Measurements from ENCODE around the gene ACTR1B. TPM values are rescaled to one million over a fixed set of nuclear protein-coding genes. Genes with fewer than 3 reads are reported as not detected.

Gene ACTR1B
- total RNA-seq, 1 donor from 2014 or later, result 42.9 TPM

- Mint-ChIP-seq H3K4me1 (peaks cover 24% of the 10 kb centered on the region), H3K27me3 (ENCODE audit: insufficient read depth, low read depth) (peaks cover 3% of the 10 kb centered on the region), H3K4me3 (peak overlapping the region; percentile 90), H3K27ac (peak overlapping the region; percentile 86), H3K9me3 (no peaks in the 10 kb centered on the region), H3K36me3 (no peaks in the 10 kb centered on the region)
- H4K20me1 ChIP-seq (ENCODE audit: low read depth), result peaks cover 34% of the 10 kb centered on the region
- no peaks in the 10 kb centered on the region for H3K36me3 ChIP-seq
- peak overlapping the region; percentile 71 for H2AFZ ChIP-seq (replicated peaks)
- peaks cover 29% of the 10 kb centered on the region for H3K79me2 ChIP-seq (ENCODE audit: low read depth)
- peak overlapping the region; percentile 69 for H3K9ac ChIP-seq
- peaks cover 17% of the 10 kb centered on the region for H3K4me1 ChIP-seq
- H3K27me3 ChIP-seq, result no peaks in the 10 kb centered on the region
- DNase-seq (ENCODE audit: low spot score), result peak; percentile 89
- peaks cover 30% of the 10 kb centered on the region for H3F3A ChIP-seq (ENCODE audit: low read depth)
- peak overlapping the region; percentile 69 for H3K4me3 ChIP-seq
- H3K27ac ChIP-seq, result peak overlapping the region; percentile 82
- TF ChIP-seq EZH2phosphoT487 (IDR thresholded peaks at IDR 0.05), result no peak
- TF ChIP-seq CTCF (IDR thresholded peaks at IDR 0.05), result no peak
- no peak for TF ChIP-seq EZH2 (IDR thresholded peaks at IDR 0.05)
- peak overlapping the region; percentile 95 for H3K4me2 ChIP-seq
- no peaks in the 10 kb centered on the region for H3K9me3 ChIP-seq (ENCODE audit: low read depth)
These were observed 784 bp downstream of the ACTR1B start for GRCh38 chr2:97662895-97663625.

- peaks cover 17% of the 10 kb centered on the region for H3K4me1 ChIP-seq
- peaks cover 34% of the 10 kb centered on the region for H4K20me1 ChIP-seq (ENCODE audit: low read depth)
- peaks cover 2% of the 10 kb centered on the region for H3K36me3 Mint-ChIP-seq
- no peaks in the 10 kb centered on the region for H3K9me3 ChIP-seq (ENCODE audit: low read depth)
- H3K4me1 Mint-ChIP-seq, result peaks cover 24% of the 10 kb centered on the region
- H3K4me3 Mint-ChIP-seq, result peak overlapping the region; percentile 90
- no peak overlapping the region for H3K27ac ChIP-seq
- peak overlapping the region; percentile 69 for H3K4me3 ChIP-seq
- peak overlapping the region; percentile 95 for H3K4me2 ChIP-seq
- H3K36me3 ChIP-seq, result no peaks in the 10 kb centered on the region
- peaks cover 3% of the 10 kb centered on the region for H3K27me3 Mint-ChIP-seq (ENCODE audit: insufficient read depth, low read depth)
- peaks cover 30% of the 10 kb centered on the region for H3F3A ChIP-seq (ENCODE audit: low read depth)
- no peak overlapping the region for H3K9ac ChIP-seq
- peaks cover 29% of the 10 kb centered on the region for H3K79me2 ChIP-seq (ENCODE audit: low read depth)
- no peaks in the 10 kb centered on the region for H3K27me3 ChIP-seq
- H3K9me3 Mint-ChIP-seq, result no peaks in the 10 kb centered on the region
- no peak overlapping the region for H2AFZ ChIP-seq (replicated peaks)
- peak; percentile 42 for DNase-seq (ENCODE audit: low spot score)
- no peak overlapping the region for H3K27ac Mint-ChIP-seq
- TF ChIP-seq EZH2 (IDR thresholded peaks at IDR 0.05), result no peak
- no peak for TF ChIP-seq EZH2phosphoT487 (IDR thresholded peaks at IDR 0.05)
- no peak for TF ChIP-seq CTCF (IDR thresholded peaks at IDR 0.05)
These were observed 1.4 kb downstream of the ACTR1B start for GRCh38 chr2:97662386-97662894.

GRCh38 chr2:97661927-97662326, 1.9 kb downstream of the ACTR1B start:
- Histone ChIP-seq H3K27ac (no peak overlapping the region), H3K27me3 (no peaks in the 10 kb centered on the region), H2AFZ (replicated peaks) (no peak overlapping the region), H3K9ac (no peak overlapping the region), H3K36me3 (no peaks in the 10 kb centered on the region), H3K79me2 (ENCODE audit: low read depth) (peaks cover 29% of the 10 kb centered on the region), H4K20me1 (ENCODE audit: low read depth) (peaks cover 34% of the 10 kb centered on the region), H3K4me1 (peaks cover 17% of the 10 kb centered on the region), H3K4me3 (peak overlapping the region; percentile 69), H3K4me2 (peak overlapping the region; percentile 95), H3K9me3 (ENCODE audit: low read depth) (no peaks in the 10 kb centered on the region), H3F3A (ENCODE audit: low read depth) (peaks cover 30% of the 10 kb centered on the region)
- Mint-ChIP-seq H3K27me3 (ENCODE audit: insufficient read depth, low read depth) (peaks cover 3% of the 10 kb centered on the region), H3K27ac (no peak overlapping the region), H3K4me3 (peak overlapping the region; percentile 90), H3K4me1 (peaks cover 24% of the 10 kb centered on the region), H3K36me3 (peaks cover 2% of the 10 kb centered on the region), H3K9me3 (no peaks in the 10 kb centered on the region)
- no peak for TF ChIP-seq CTCF (IDR thresholded peaks at IDR 0.05)
- TF ChIP-seq EZH2phosphoT487 (IDR thresholded peaks at IDR 0.05), result no peak
- TF ChIP-seq EZH2 (IDR thresholded peaks at IDR 0.05), result no peak
- DNase-seq (ENCODE audit: low spot score), result no peak

Data from neural progenitor cell (in vitro differentiated cells).